Gastroesophageal sphincter (tissue), 3 donors: ENCODE measurements around the gene APOL2.

Experiments used
- CTCF ChIP-seq, 4 experiments: fragments of 200-600 bp in 2 of 4; fragments of 450-650 bp in 2 of 4; sonication (generic) in 1 of 4; IDR thresholded peaks; one replicate each; pipeline ENCODE4 v1.5.1; 2017 to 2019; ENCODE audit warnings: antibody characterized with exemption in 4 of 4, mild to moderate bottlenecking in 2 of 4, moderate library complexity in 2 of 4
- POLR2AphosphoS5 ChIP-seq: sonication (generic); formaldehyde crosslinking; IDR thresholded peaks from one replicate; pipeline ENCODE4 v1.6.1; 2017; ENCODE audit warnings: antibody characterized with exemption

- no peak for TF ChIP-seq CTCF (IDR thresholded peaks at IDR 0.05)
- TF ChIP-seq POLR2AphosphoS5: no peak
These were observed 5.1 kb downstream of the APOL2 start for GRCh38 chr22:36234213-36234612.
